Measurements from ENCODE around the gene PEMT. TPM values are rescaled to one million over a fixed set of nuclear protein-coding genes. Genes with fewer than 3 reads are reported as not detected.

Gene PEMT
- total and polyA plus RNA-seq, 2 of the 8 experiments (the other 6 are each of a cell fraction or from before 2014, with no cell fraction given), result 42.0 to 118 TPM

DNA sequence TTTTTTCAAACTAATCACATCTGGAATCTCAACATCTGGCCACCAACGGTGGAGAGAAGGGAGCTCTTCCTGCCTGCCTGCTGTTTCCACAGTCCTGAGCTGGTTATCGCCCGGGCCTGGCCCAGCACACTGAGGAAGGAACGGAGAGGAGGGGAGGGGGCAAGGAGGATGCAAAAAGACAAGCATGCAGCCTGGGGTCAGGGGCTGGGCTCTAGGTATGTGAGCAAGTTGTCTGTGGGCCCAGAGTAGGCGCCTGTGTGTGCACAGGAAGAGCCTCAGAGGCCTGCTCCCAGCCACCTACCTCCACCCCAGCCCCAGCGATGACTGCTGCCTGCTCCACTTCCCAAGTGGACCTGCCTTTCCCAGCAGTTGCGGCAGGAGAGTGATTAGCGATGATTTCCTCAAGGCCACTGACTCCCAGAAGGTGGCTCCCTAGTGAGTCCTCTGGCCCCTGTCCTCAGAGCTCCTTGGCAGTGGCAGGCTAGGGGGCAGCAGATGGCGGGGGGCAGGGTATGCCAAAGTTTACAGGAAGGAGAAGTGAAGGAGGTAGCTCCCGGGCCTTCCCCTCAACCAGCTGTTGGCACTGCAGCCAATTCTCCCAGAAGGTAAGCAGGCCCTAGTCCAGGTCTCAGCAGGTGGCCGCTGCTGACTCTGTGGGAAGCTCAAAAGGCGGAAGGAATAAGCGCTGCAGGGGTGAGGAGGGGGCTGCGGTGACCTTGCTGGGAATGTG, 68.3 kb downstream of the PEMT start:
- peak overlapping the region; percentile 13 for H4K91ac ChIP-seq (replicated peaks; ENCODE audit: insufficient read length, low read length)
- no peaks in the 10 kb centered on the region for H3K23me2 ChIP-seq (ENCODE audit: low read depth, low read length)
- no peak overlapping the region for H2BK12ac ChIP-seq (ENCODE audit: low read depth, low read length)
- H3K4ac ChIP-seq (replicated peaks; ENCODE audit: insufficient read length, low read depth, low read length), result no peak overlapping the region
- no peaks in the 10 kb centered on the region; the same call in 1 of the 2 replicates for H3K79me1 ChIP-seq (ENCODE audit: low read depth, low read length)
- H3K56ac ChIP-seq (replicated peaks; ENCODE audit: insufficient read length, low read depth, low read length), result no peak overlapping the region
- H4K5ac ChIP-seq (ENCODE audit: insufficient read length, low read depth, low read length), result no peak overlapping the region
- 0 out of 2 replicates have a peak overlapping the region, but pooled peaks have one; percentile 21 for H2BK20ac ChIP-seq (ENCODE audit: low read length)
- H2AK5ac ChIP-seq (ENCODE audit: low read depth, low read length), result no peak overlapping the region
- POLR2A ChIA-PET (ENCODE audit: partially characterized antibody), result interaction anchor here (1.3 to 1.7 kb wide), 2 partner anchors 10 to 27 kb away, joined by 3 to 9 read pairs; partner anchors contain the start of gene RASD1
- WGBS, 2 experiments (ENCODE audit: extremely low coverage in 1 of 2, insufficient coverage in 1 of 2, insufficient read length in 1 of 2, insufficient replicate concordance in 2 of 2, low coverage in 1 of 2, low lambda C conversion rate in 2 of 2, missing lambda C conversion rate in 1 of 2), result 78% methylated on average over 12 of the region's 14 CpGs; no CpG with 5 or more reads in 1 of the 2 experiments
- no peak overlapping the region for H2BK120ac ChIP-seq (replicated peaks; ENCODE audit: low read depth, low read length)
- FAIRE-seq (no peak), DNase-seq (ENCODE audit: low read depth in 1 of 2, low spot score in 2 of 2) (no peak)
- H3K4me1 ChIP-seq (replicated peaks in 1 of 4; ENCODE audit: control insufficient read depth in 3 of 4, insufficient read depth in 4 of 4, low read length in 3 of 4), result peaks cover 0 to 17% (median 10%) of the 10 kb centered on the region in 4 experiments; a peak in 6 of 7 replicates
- no peak overlapping the region for H3K23ac ChIP-seq (ENCODE audit: insufficient read length)
- TF ChIP-seq GABPA (IDR thresholded peaks at IDR 0.05; ENCODE audit: borderline replicate concordance, insufficient read depth, low read length), result no peak
- TF ChIP-seq, protein P1, sequence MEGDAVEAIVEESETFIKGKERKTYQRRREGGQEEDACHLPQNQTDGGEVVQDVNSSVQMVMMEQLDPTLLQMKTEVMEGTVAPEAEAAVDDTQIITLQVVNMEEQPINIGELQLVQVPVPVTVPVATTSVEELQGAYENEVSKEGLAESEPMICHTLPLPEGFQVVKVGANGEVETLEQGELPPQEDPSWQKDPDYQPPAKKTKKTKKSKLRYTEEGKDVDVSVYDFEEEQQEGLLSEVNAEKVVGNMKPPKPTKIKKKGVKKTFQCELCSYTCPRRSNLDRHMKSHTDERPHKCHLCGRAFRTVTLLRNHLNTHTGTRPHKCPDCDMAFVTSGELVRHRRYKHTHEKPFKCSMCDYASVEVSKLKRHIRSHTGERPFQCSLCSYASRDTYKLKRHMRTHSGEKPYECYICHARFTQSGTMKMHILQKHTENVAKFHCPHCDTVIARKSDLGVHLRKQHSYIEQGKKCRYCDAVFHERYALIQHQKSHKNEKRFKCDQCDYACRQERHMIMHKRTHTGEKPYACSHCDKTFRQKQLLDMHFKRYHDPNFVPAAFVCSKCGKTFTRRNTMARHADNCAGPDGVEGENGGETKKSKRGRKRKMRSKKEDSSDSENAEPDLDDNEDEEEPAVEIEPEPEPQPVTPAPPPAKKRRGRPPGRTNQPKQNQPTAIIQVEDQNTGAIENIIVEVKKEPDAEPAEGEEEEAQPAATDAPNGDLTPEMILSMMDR (IDR thresholded peaks at IDR 0.05; ENCODE audit: control extremely low read depth in 1 of 3, insufficient read depth in 1 of 3, low read depth in 1 of 3, low read length in 3 of 3), result 0 out of 4 replicates have a peak, but pooled peaks of 1 of the 3 experiments have one; percentile 5
- H3K18ac ChIP-seq (ENCODE audit: extremely low read depth, low read length), result no peak overlapping the region
- H2BK15ac ChIP-seq (ENCODE audit: low read length), result no peak overlapping the region
- no peak overlapping the region for H3K4me3 ChIP-seq (ENCODE audit: extremely low read depth in 1 of 4, insufficient read depth in 2 of 4, low read depth in 3 of 4, low read length in 4 of 4)
- peak overlapping the region; percentile 85; the same call in 1 of the 2 replicates for H2BK5ac ChIP-seq (ENCODE audit: low read depth, low read length)
- no peaks in the 10 kb centered on the region for H4K20me1 ChIP-seq (replicated peaks in 1 of 2; ENCODE audit: control insufficient read depth in 1 of 2, insufficient read depth in 2 of 2, low read length in 2 of 2)
- no peak overlapping the region for H3K14ac ChIP-seq (ENCODE audit: insufficient read length)
- H3K9ac ChIP-seq (replicated peaks in 1 of 4; ENCODE audit: extremely low read depth in 1 of 4, low read depth in 3 of 4, low read length in 3 of 4), result no peak overlapping the region
- no peaks in the 10 kb centered on the region for H3K36me3 ChIP-seq (ENCODE audit: control insufficient read depth in 2 of 4, insufficient read depth in 4 of 4, low read length in 3 of 4)
- H3K27me3 ChIP-seq (replicated peaks in 1 of 4; ENCODE audit: control insufficient read depth in 3 of 4, extremely low read depth in 1 of 4, insufficient read depth in 3 of 4, low read length in 3 of 4), result no peaks in the 10 kb centered on the region
- H3K4me2 ChIP-seq (ENCODE audit: insufficient read depth in 1 of 2, low read depth in 2 of 2, low read length in 2 of 2), result no peak overlapping the region; a peak in 1 of 4 replicates
- no peak overlapping the region for H3K27ac ChIP-seq (ENCODE audit: low read depth, low read length)
- H4K8ac ChIP-seq (ENCODE audit: extremely low read depth, insufficient read depth, low read length), result no peak overlapping the region
- 0 out of 4 replicates have a peak, but pooled peaks cover 0 to 2% of the 10 kb centered on the region in 2 experiments for H3K9me3 ChIP-seq (ENCODE audit: insufficient read depth in 2 of 2, low read depth in 1 of 2, low read length in 1 of 2)
- CTCF ChIA-PET (ENCODE audit: partially characterized antibody), result interaction anchor here (0.7 to 6.9 kb wide), 11 partner anchors 11 to 168 kb away, joined by 3 to 35 read pairs (median 4); partner anchors contain the start of gene RASD1
- no peak overlapping the region for H2AFZ ChIP-seq (ENCODE audit: low read length)
- H3K79me2 ChIP-seq (ENCODE audit: control insufficient read depth in 1 of 2, insufficient read depth in 2 of 2, low read length in 2 of 2), result no peaks in the 10 kb centered on the region

Measured in H1 (cell line).